GM19043 (cell line): ENCODE measurements around the gene ANGPTL4.
"Not testable (repeated sequence)": the region's sequence is repeated elsewhere in the genome, so short reads cannot be mapped to it uniquely, and the experiment has no call there.

Source experiments
- ATAC-seq: cut with Tn5 transposase; IDR thresholded peaks from one replicate; pipeline ENCODE4 v1.9.1; 2021; ENCODE audit warnings: low read depth; ENCODE audit not compliant: unreplicated experiment

ANGPTL4 gene, protein sequence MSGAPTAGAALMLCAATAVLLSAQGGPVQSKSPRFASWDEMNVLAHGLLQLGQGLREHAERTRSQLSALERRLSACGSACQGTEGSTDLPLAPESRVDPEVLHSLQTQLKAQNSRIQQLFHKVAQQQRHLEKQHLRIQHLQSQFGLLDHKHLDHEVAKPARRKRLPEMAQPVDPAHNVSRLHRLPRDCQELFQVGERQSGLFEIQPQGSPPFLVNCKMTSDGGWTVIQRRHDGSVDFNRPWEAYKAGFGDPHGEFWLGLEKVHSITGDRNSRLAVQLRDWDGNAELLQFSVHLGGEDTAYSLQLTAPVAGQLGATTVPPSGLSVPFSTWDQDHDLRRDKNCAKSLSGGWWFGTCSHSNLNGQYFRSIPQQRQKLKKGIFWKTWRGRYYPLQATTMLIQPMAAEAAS

DNA sequence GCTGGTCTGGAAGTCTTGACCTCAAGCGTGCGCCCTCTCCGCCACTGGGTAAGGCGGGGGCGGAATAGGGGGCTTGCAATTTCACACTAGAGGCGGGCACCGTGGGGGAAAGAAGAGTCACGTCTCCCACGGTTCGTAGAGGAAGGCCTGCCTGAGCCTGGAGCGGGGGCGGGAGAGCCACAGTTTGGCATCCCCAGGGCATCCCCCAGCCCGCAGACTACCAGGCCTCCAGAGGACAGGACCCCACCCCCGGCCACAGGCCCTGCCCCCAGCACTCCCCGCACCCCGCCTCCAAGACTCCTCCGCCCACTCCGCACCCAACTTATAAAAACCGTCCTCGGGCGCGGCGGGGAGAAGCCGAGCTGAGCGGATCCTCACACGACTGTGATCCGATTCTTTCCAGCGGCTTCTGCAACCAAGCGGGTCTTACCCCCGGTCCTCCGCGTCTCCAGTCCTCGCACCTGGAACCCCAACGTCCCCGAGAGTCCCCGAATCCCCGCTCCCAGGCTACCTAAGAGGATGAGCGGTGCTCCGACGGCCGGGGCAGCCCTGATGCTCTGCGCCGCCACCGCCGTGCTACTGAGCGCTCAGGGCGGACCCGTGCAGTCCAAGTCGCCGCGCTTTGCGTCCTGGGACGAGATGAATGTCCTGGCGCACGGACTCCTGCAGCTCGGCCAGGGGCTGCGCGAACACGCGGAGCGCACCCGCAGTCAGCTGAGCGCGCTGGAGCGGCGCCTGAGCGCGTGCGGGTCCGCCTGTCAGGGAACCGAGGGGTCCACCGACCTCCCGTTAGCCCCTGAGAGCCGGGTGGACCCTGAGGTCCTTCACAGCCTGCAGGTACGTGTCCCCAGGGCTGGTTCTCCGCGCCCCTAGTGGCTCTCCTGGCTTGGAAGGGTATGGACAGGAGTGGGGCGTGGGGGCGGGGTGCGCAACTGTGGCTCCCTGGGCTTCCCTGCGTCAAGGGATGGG, at the start of gene ANGPTL4:
Gene ANGPTL4 (plus strand): TSS at position 353 of the 969 bp plus-strand sequence. CDS start 167 bp downstream, at position 520.
- ATAC-seq: no peak

DNA sequence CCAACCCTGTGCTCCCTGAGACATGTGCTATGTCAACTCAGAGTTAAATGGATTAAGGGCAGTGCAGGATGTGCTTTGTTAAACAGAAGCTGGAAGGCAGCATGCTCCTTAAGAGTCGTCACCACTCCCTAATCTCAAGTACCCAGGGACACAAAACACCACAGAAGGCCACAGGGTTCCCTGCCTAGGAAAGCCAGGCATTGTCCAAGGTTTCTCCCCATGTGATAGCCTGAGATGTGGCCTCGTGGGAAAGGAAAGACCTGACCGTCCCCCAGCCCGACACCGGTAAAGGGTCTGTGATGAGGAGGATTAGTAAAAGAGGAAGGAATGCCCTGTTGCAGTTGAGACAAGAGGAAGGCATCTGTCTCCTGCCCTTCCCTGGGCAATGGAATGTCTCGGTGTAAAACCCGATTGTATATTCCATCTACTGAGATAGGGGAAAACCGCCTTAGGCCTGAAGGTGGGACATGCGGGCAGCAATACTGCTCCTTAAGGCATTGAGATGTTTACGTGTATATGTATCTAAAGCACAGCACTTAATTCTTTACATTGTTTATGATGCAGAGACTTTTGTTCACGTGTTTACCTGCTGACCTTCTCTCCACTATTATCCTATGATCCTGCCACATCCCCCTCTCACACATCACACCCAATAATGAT, 48.8 kb upstream of the ANGPTL4 start:
- ATAC-seq: not testable (repeated sequence)

DNA sequence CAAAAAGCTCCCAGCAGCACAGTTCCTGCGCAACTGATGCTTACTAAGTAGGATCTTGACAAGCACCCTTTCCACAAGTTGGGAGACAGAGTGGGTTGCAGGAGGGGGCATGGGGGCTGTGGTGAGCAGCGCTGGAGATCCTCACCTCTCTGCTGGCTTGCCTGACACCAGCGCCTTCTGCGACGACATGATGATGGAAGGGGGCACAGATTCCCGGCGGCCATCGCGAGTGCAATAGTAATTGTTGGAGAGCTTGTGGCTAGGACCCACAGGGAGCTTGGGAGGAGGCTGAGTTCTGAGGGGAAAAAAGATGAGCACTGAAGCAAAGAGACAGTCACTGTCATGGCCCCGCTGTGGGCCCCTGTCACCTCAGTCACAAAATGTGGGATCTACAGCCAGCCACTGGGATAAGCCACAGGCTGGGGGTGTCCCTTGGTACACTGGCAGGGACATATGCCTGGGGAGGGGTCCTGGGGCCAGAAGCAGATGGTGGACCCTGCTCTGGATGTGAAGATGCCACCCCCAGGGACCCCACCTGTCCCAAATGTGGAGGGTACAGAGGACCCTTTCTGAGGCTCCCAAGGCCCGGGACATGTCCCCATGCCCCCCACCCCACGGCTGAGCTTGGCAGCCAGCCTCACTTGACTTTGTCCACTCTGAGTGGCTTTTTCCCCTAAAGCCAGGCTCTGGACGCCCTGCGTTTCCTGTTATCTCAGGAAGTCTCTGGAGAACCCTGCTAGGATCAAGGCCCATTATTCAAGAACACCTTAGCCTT, 47.4 kb upstream of the ANGPTL4 start:
- no peak for ATAC-seq

DNA sequence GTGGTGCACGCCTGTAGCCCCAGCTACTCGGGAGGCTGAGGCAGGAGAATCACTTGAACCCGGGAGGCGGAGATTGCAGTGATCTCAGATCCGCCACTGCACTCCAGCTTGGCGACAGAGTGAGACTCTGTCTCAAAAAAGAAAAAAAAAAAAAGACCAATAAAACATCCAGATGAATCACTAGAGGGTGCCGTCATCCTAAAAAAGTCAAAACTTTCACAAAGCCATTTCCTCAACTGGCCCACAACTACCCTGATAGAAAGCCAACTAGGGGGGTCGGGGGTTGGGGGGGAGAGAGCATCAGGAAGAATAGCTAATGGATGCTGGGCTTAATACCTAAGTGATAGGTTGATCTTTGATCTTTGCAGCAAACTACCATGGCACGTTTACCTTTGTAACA, 45.1 kb upstream of the ANGPTL4 start:
- ATAC-seq: not testable (repeated sequence)

DNA sequence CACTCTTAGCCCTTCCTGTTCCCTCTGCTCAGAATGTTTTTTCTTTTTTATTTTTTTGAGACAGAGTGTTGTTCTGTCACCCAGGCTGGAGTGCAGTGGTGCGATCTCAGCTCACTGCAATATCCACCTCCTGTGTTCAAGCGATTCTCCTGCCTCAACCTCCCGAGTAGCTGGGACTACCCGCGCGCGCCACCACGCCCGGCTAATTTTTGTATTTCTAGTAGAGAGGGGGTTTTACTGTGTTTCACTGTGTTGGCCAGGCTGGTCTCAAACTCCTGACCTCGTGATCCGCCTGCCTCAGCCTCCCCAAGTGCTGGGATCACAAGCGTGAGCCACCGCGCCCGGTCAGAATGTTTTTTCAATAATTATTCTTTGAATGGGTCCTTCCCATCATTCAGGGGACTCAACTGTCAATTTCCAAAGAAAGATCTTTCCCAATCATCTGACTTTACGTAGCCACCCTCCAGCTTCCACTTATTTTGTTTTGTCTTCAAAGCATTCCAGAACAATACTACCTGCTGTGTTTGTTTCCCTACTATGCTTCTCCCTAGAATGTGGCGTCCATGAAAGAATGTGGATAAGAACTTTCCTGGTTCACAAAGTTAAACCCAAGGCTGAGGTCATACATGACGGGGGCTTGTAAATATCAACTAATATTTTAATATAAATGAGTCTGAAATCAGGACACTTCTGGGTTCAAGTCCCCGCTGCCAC, 44.0 kb upstream of the ANGPTL4 start:
- no peak for ATAC-seq

DNA sequence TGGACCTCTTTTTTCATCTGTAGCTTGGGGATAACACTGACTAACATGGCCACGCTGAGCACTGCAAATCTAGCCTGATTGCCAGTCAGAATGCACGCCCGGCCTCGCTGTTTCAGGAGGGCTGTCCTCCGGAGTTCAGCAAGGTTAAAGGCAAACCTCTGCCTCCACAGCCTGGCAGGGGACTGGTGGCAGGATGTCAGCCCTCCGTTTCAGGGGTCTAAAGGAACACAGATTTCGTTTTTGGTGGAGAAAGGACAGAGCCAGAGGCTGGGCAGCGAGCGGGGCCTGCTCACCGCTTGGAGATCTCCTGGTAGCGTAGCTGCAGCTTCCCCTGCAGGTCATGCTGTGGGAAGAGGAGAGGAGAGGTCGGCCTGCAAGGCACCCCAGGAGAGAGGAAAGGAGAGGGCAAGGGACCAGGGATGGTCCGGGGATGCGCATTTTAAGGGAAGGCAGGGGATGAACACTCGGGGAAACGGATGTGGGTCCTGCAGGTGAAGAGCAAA, 43.3 kb upstream of the ANGPTL4 start:
- no peak for ATAC-seq

DNA sequence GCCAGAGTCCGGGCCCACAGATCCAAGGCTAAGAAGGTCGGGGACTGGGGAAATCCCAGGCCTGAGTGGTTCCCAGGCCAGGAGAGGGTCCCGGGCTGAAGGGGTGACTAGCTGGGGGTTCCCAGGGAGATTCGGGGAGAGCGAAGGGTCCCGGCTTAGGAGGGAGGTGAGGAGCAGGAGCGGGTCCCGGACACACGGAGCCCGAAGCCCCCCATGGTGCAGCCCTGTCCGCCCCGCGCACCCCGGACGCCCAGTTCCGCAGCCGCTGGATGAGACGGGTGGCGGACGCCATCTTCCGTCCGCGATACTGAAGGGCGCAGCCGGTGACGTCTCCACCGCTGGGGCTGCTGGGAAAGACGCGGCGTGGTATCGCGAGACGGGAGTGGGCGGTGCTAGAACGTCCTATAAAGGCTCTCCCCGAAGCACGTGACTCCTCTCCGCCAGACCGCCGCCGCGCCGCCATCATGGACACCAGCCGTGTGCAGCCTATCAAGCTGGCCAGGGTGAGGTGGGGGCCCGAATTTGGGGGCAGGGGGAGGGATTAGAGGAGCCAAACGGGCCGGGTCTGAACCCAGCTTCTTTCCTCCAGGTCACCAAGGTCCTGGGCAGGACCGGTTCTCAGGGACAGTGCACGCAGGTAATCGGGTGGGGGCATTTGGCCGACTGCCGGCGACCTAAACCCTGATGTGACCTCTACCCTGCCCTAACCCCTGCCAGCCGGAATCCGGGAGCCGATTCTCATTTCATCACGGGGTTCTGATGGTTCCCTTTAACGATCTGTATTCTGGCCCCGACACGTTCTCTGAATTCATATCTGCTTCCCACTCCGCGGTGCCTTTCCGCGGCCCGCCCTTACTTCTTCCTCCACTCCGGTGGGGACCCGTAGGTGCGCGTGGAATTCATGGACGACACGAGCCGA, 42.6 kb upstream of the ANGPTL4 start, which contains the start of the genes NDUFA7 and RPS28:
Gene NDUFA7 (minus strand): TSS at position 309 of the 919 bp plus-strand sequence. CDS start 17 bp downstream, at position 292.
Gene RPS28 (plus strand): TSS at position 430 of the 919 bp plus-strand sequence. CDS start 35 bp downstream, at position 465.
- ATAC-seq: peak; percentile 76

DNA sequence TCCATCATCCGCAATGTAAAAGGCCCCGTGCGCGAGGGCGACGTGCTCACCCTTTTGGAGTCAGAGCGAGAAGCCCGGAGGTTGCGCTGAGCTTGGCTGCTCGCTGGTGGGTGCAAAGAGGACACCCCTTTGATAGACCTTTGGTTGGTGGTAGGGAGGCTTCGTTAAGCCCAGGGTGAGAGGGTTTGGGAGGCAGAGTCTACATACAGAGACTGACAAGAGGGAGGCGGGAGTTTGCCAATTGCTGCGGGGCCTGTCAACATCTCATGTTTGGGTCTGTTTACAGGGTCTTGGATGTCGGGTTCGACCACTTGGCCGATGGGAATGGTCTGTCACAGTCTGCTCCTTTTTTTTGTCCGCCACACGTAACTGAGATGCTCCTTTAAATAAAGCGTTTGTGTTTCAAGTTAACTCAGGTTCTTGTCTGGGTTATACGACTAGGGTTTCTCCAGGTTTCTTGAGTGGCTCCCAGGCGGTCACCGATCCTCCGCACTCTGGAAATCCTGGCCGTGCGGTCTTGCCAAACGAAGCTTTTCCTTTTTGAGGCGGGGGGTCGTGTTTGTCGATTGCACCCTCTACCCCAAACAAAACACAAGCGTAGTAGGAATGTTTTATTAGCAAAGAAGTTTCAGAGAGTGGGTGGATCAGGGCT, 41.8 kb upstream of the ANGPTL4 start:
- no peak for ATAC-seq

DNA sequence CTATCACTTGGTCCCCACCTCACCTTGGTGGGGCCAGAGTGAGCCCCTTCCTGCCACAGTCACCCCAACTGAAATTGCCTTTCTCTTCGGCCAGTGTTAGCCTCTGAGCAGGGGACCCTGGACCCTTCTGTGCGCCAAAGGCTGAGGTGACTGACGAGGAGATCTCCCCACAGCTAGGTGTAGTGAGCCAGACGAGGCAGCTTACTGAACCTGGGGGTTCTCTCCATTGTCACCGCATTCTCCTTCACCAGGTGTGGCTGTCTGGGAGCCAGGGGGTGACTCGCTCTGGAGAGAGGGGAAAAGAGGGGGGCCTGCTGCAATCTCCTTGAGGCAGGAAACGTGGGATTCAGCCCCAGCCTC, 41.3 kb upstream of the ANGPTL4 start:
- no peak for ATAC-seq

DNA sequence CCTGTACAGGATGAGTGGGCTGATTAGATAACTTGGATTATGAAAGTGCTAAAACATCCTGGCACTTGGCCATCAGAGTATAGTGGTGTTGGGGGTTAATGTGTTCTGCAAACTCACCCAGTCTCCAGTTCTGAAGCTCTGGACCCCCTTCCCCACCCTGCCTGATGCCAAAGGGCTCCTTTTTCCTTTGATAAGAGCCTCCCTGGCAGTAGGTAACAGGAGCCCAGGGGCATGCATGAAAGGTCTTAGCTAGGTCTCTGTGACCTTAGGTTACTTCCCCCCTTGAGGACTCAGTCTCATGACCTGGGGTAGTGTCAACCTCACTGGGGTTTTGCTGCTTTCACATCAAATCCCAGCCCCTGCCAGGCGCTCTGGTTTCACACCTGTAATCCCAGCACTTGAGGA, 40.2 kb upstream of the ANGPTL4 start:
- ATAC-seq: no peak

DNA sequence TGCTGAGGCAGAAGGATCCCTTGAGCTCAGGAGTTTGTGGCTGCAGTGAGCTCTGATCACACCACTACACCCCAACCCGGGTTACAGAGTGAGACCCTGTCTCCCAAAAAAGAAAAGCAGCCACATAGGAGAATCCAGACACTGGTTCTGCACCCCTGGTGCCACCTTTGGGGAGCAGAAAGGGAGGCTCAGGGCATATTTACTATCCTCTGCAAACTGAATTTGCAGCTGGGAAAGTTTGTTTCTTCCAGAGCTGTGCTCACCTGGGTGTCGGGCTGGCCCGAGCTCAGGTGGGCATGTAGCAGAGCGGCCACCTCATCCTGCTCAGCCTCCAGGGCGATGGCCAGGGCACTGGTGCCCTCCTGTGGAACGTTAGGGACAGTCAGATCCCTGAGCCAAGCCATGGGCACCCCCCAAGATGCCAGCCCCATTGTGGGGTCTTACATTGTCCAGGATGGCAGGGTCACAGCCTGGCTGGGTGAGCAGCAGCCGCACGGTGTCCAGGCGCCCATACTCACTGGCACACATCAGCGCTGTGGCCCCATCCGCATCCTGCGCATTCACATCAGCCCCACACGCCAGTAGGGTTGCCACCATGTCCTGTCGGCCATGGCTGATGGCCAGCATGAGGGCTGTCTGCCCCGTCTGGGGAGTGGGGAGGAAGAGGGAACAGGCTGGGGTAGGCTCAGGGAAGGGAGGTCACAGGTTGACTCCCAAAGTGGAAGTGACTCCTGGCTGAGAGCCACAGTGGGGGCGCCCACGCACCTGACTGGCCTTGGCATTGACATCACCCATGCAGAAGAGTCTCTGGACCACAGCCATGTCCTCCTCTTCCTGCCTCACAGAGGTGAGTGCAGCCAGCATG, 39.5 kb upstream of the ANGPTL4 start:
- no peak for ATAC-seq

DNA sequence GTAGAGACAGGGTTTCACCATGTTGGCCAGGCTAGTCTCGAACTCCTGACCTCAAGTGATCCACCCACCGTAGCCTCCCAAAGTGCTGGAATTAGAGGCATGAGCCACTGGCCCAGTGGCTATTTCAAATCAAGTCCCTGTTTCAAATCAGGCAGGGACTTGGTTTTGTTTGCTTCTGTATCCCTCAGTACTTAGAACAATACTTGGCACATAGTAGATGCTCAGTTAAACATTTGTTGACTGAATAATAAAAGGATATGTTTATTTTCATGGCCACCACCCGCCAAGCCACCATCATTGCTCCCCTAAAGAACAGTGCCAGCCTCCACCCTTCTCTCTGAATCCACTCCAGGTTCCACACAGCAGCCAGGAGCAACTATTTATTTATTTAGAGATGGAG, 38.5 kb upstream of the ANGPTL4 start:
- no peak for ATAC-seq

DNA sequence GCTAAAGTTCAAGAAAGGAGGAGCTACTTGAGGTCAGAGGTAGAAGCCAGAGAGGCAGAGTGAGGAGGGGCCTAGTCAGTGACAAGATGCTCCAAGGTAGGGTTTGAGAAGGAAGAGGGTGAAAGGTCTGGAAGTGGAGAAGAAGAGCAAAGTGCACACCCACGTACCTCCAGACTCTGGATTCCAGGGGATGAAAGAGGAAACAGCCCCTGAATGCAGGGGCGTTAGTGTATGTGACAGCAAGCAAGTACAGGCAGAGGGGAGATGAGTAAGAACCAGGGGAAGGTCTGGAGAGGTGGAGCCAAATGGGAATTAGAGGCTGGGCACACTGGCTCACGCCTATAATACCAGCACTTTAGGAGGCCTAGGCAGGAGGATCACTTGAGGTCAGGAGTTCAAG, 34.0 kb upstream of the ANGPTL4 start:
- no peak for ATAC-seq

DNA sequence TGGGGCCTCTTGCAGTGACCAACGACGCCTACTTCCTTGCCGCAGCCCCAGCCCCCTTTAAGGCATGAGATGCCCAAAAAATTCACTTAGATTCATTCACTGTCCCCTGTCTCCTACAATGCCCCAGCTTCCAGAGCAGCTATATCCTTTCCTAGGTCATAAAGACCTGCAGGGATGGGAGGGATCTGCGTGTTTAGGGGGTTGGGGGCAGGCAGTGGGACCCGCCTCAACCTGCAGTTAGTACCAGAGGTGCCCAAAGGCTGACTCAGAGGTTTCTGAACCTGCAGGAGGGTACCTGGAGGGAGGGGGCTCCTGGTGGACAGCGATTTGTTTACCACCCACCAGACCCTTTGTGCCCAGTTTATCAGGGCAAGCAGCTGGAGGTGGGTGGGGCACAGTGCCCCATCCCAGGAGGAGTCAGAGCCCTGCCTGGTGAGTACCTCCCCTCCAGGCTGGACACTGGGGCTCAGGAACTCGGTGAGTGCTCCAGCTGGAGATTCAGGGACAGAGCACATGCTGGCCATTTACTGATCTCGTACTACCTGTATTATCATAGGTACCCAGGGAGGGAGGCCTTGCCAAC, 32.6 kb upstream of the ANGPTL4 start:
- no peak for ATAC-seq

DNA sequence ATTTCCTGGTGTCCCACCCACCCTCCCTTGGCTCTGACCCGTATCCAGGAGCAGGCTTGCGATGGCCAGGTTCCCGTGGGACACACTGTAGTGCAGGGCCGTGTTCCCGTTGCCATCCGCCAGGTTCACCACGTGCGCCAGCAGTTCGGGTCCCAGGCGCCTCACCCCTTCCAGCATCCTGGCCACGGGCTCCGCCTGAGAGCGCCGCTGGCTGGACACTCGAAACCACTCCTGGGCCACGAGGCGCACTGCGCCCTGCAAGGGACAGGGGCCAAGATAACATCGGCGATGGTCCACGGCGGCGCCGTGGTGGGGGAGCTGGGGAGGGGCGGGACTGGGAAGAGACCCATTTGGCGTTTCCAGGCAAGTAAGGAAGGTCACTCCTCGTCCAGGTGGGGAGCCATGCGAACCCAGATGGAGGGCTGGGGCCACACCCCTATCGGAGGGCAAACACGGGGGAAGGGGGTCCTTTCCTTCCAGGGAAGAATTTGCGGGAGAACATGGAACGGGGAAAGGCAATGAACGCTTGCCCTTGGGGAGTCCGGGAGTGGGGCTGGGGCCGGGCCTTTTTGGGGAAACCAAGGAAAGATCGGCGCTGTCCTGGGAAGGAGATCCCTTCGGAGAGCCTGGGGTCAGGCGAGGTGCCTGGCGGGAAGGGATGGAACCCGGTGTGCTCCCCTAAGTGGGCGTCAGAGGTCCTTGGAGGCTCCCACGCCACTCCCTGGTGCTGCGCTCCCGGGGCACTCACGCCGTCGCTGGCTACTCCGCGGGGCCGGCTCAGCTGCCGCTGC, 30.8 kb upstream of the ANGPTL4 start:
- ATAC-seq: no peak
